Central memory CD4-positive, alpha-beta T cell (primary cell): Measurements from ENCODE around the gene EDN1.
"Not testable (repeated sequence)": the region's sequence is repeated elsewhere in the genome, so short reads cannot be mapped to it uniquely, and the experiment has no call there.

Source experiments
- DNase-seq: peaks from one replicate; pipeline ENCODE4 v3.0.0; 2022

The EDN1 gene

GRCh38 chr6:12295558-12296254, 5.5 kb downstream of the EDN1 start:
- no peak for DNase-seq

- no peak for DNase-seq
Observed at GRCh38 chr6:12296255-12296573, 6.1 kb downstream of the EDN1 start.

GRCh38 chr6:12296604-12297003, 6.4 kb downstream of the EDN1 start:
- no peak for DNase-seq

GRCh38 chr6:12297363-12298016, 7.3 kb downstream of the EDN1 start:
- DNase-seq = no peak

- no peak for DNase-seq
Observed at GRCh38 chr6:12298017-12298978, 8.1 kb downstream of the EDN1 start.

- no peak for DNase-seq
Observed at GRCh38 chr6:12298995-12299394, 8.8 kb downstream of the EDN1 start.

DNA sequence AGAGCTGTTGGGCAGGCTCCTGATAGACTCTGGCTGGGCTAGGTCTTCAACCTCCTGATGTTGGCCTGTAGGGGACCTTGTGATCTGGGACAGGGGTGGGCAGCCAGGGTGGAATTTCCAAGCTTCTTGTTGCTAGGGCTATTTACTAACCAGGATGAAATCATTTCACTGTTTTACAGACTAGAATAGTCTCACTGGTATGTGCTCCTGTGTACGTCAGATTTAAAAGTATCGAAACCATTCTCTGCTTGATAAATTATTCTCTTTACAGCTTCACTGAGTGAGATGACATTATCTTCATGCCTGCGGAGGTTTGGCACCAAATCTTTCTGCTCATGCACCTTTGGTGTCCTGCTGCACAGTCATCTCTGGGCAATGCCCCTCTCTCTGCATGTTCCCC, 10.9 kb downstream of the EDN1 start:
- DNase-seq = no peak

DNA sequence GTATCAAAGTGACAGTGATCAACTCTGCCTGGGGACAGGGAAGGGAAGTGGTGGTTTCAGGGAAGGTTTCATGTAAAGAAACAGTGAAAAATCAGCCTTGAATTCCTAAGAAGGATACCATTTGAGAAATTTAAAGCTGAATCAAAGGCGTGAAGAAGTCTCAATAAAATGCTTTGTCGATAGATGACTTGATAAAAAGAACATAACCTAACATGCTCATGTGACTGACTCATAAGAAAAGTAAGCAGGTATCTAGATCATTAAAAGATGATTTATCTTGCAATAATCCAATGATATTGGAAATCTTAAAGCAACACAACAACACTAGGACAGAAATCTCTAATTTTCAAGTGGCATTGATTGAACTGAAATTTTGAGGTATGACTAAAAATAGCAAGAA, 14.3 kb downstream of the EDN1 start:
- no peak for DNase-seq

GRCh38 chr6:12309070-12309469, 18.9 kb downstream of the EDN1 start:
- DNase-seq = no peak

- no peak for DNase-seq
Observed at GRCh38 chr6:12311106-12311505, 20.9 kb downstream of the EDN1 start.

- DNase-seq = no peak
Observed at GRCh38 chr6:12312736-12313135, 22.6 kb downstream of the EDN1 start.

GRCh38 chr6:12313306-12313991, 23.3 kb downstream of the EDN1 start:
- DNase-seq = no peak

DNA sequence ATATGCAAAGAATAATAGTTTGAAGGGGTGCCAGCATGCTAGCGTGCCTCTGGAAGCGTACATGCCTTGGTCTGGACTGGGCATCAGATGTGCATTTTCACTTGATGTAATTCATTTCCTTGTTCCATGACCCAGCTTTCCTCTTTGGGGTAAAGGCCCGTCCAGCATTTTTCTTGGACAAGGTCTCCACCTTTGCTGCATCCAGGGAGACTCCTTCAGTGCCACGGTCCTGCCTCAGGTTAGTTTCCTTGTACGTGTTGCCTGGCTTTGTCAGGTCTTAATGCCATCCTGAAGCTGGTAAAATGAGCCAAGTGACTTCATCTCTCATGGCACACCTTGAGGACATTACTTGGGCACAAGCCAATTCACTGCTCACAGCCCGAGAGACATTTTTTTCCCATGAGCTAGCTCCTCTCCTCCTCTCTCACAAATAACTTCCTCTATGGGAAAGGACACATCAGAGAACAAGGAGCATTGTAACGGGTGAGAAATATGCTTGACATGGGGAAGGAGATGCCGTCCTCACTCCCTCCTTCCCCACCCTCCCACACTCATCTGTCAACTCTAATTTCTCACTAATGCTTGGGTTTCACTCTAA, 23.9 kb downstream of the EDN1 start:
- no peak for DNase-seq

DNA sequence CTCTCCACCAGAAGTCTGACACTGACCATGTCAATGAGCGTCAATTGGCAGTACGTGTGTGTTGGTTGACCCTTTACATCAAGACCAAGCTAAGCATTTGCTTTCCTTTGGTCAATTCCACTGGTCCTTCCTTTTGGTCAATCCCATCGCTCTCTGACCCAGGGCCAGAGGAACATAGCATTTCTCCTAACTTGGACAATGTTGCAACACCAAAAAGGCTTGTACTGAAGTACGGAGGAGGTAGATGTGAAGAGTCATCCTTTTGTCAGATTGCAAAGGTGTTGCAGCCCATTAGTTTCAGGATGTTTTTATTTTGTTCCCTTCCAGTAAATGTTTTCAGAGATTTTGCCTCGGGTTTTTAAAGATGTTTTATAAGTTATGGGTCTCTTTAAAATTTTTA, 24.6 kb downstream of the EDN1 start:
- no peak for DNase-seq

GRCh38 chr6:12315292-12316081, 25.3 kb downstream of the EDN1 start:
- DNase-seq = no peak

GRCh38 chr6:12318749-12319148, 28.6 kb downstream of the EDN1 start:
- no peak for DNase-seq

DNA sequence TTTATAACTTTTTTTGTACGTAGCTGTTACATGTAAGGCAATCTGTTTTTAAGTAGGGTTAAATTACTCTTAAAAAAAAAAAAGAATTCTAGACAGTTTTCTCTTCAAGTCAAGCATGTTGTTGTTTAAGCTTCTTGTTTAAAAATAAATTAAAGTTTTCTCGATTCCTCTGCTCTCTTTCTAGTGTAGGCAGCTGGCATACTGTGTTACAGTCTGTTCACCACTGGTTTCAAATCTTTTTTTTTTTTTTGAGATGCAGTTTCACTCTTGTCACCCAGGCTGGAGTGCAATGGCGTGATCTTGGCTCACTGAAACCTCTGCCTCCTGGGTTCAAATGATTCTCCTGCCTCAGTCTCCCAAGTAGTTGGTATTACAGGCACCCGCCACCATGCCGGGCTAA, 29.9 kb downstream of the EDN1 start:
- DNase-seq = not testable (repeated sequence)

GRCh38 chr6:12324099-12324498, 33.9 kb downstream of the EDN1 start:
- DNase-seq = no peak

- DNase-seq = no peak
Observed at GRCh38 chr6:12324748-12325147, 34.6 kb downstream of the EDN1 start.

GRCh38 chr6:12325872-12326271, 35.7 kb downstream of the EDN1 start:
- no peak for DNase-seq

GRCh38 chr6:12327391-12327790, 37.2 kb downstream of the EDN1 start:
- DNase-seq = no peak

DNA sequence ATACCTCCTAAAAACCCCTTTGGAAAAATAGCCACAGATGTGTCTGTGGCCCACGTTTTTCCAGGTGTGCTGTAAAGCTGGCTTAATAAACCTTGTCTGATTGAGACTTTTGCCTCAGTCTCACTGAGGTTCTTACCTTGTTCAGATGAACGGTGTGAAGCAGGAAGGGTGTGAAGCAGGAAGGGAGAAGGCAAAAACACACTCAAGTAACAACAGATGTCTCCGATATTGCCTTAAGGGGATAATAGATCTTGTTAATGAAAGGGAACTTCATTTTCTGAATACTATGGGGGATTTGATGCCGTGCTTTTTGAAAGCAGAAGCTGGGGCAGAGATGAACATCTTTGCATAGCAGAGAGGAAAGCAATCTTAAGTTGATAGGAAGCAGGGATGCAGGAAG, 37.8 kb downstream of the EDN1 start:
- DNase-seq = no peak
